HEK293T (cell line): Measurements from ENCODE around the gene CCDC159.

Experiments
- CTCF ChIA-PET: fragments of 350-600 bp; formaldehyde crosslinking; extraction: SDS; loops from one replicate; lab custom pipeline; 2021; ENCODE audit warnings: antibody characterized with exemption, inconsistent platforms; lab: Yijun Ruan, JAX
- POLR2A ChIA-PET: fragments of 350-600 bp; formaldehyde crosslinking; extraction: SDS; loops from one replicate; lab custom pipeline; 2020; ENCODE audit warnings: antibody characterized with exemption, inconsistent platforms; lab: Yijun Ruan, JAX
- DNase-seq: peaks from one replicate; pipeline ENCODE4 v3.0.0; 2012; ENCODE audit warnings: mixed read lengths; ENCODE audit errors: extremely low spot score
- ARNT ChIP-seq: fragments of 450-650 bp; IDR thresholded peaks from 2 replicates; pipeline ENCODE4 v1.6.1; 2017; ENCODE audit warnings: mild to moderate bottlenecking
- BHLHE40 ChIP-seq: fragments of 450-650 bp; IDR thresholded peaks from 2 replicates; pipeline ENCODE4 v1.6.1; 2016; ENCODE audit warnings: mild to moderate bottlenecking, moderate library complexity, borderline replicate concordance
- CTBP1 ChIP-seq: fragments of 450-650 bp; IDR thresholded peaks from 2 replicates; pipeline ENCODE4 v1.6.1; 2016; ENCODE audit warnings: borderline replicate concordance
- ELF4 ChIP-seq: fragments of 450-650 bp; IDR thresholded peaks from 2 replicates; pipeline ENCODE4 v1.6.1; 2017; ENCODE audit warnings: antibody characterized with exemption
- FOXA1 ChIP-seq: fragments of 450-650 bp; IDR thresholded peaks from 2 replicates; pipeline ENCODE4 v1.6.1; 2016; ENCODE audit warnings: mild to moderate bottlenecking
- FOXK2 ChIP-seq: fragments of 450-650 bp; IDR thresholded peaks from 2 replicates; pipeline ENCODE4 v1.6.1; 2016; ENCODE audit warnings: mild to moderate bottlenecking
- FOXM1 ChIP-seq: fragments of 450-650 bp; IDR thresholded peaks from 2 replicates; pipeline ENCODE4 v1.6.1; 2017; ENCODE audit warnings: mild to moderate bottlenecking, borderline replicate concordance
- HDGF ChIP-seq: fragments of 450-650 bp; IDR thresholded peaks from 2 replicates; pipeline ENCODE4 v1.6.1; 2017; ENCODE audit warnings: antibody characterized with exemption, borderline replicate concordance
- L3MBTL2 ChIP-seq: fragments of 450-650 bp; conservative IDR thresholded peaks from 2 replicates; pipeline ENCODE4 v1.6.1; 2016; ENCODE audit warnings: mild to moderate bottlenecking
- LEF1 ChIP-seq: fragments of 450-650 bp; IDR thresholded peaks from 2 replicates; pipeline ENCODE4 v1.6.1; 2017; ENCODE audit warnings: mild to moderate bottlenecking, borderline replicate concordance
- NFRKB ChIP-seq: fragments of 450-650 bp; IDR thresholded peaks from 2 replicates; pipeline ENCODE4 v1.6.1; 2016; ENCODE audit warnings: mild to moderate bottlenecking, moderate library complexity
- SP1 ChIP-seq: fragments of 450-650 bp; IDR thresholded peaks from 2 replicates; pipeline ENCODE4 v1.6.1; 2017
- SUZ12 ChIP-seq: fragments of 450-650 bp; IDR thresholded peaks from 2 replicates; pipeline ENCODE4 v1.6.1; 2016; ENCODE audit warnings: mild to moderate bottlenecking
- TARDBP ChIP-seq: fragments of 450-650 bp; IDR thresholded peaks from 2 replicates; pipeline ENCODE4 v1.6.1; 2016
- ZNF384 ChIP-seq: fragments of 450-650 bp; IDR thresholded peaks from 2 replicates; pipeline ENCODE4 v1.6.1; 2016
- TF ChIP-seq, protein P1 (sequence below): fragments of 450-650 bp; IDR thresholded peaks from 2 replicates; pipeline ENCODE4 v1.6.1; 2016

The CCDC159 gene

DNA sequence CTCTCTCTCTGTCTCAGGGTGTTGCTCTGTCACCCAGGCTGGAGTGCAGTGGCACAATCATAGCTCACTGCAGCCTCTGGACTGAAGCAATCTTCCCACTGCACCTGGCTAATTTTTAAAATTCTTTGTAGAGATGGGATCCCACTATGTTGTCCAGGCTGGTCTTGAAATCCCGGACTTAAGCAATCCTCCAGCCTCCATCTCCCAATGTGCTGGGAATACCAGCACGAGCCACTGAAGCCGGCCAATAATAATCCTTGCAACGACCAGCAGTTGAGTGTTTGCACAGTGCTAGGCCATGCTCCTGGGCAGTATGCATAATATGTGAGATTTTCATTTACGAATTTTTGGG, 38.4 kb downstream of the CCDC159 start:
- DNase-seq: no peak
- CTCF ChIA-PET: interaction anchor here (0.6 kb wide), 1 partner anchor 872 kb away, joined by 3 read pairs; no protein-coding TSS in a partner anchor
- POLR2A ChIA-PET: interaction anchor here (0.7 to 2.5 kb wide), 2 partner anchors 10 to 27 kb away, joined by 3 to 24 read pairs; partner anchors contain the start of gene SWSAP1
- TF ChIP-seq TARDBP (no peak), SP1 (no peak), SUZ12 (no peak), FOXK2 (no peak), NFRKB (no peak), LEF1 (no peak), L3MBTL2 (no peak), BHLHE40 (no peak), ARNT (no peak), ZNF384 (no peak), ELF4 (no peak), CTBP1 (no peak)
- TF ChIP-seq, protein P1, sequence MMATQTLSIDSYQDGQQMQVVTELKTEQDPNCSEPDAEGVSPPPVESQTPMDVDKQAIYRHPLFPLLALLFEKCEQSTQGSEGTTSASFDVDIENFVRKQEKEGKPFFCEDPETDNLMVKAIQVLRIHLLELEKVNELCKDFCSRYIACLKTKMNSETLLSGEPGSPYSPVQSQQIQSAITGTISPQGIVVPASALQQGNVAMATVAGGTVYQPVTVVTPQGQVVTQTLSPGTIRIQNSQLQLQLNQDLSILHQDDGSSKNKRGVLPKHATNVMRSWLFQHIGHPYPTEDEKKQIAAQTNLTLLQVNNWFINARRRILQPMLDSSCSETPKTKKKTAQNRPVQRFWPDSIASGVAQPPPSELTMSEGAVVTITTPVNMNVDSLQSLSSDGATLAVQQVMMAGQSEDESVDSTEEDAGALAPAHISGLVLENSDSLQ: no peak

DNA sequence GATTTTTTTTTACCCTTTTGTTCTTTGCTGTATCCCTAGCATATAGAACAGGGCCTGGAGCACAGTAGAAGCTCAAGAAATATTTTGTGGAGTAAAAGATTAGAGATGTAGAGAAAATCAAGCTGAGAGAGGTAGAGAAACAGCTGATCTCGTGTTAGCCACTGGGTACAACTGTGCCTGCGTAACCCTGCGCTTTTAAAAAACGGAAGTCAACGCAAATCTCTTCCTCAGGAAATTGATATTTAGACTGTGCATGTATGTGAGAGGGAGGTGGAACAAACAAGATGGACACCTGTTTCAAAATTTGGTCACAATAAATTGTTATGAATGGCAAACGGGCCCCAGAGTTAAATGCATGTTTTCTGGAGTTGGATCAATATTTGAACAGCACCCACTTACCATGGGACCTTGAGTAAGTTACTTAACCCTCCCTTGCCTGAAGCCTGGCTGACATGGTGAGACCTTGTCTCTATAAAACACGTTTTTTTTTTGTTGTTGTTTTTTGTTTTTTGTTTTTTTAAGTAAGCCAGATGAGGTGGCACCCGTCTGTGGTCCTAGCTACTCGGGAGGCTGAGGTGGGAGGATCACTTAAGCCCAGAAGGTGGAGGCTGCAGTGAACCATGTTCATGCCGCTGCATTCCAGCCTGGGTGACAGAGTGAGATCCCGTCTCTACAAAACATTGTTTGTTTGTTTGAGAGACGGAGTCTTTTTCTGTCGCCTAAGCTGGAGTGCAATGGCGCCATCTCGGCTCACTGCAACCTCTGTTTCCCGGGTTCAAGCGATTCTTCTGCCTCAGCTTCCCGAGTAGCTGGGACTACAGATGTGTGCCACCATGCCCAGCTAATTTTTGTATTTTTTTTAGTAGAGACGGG, 41.1 kb downstream of the CCDC159 start:
- TF ChIP-seq HDGF (no peak), SUZ12 (no peak), FOXA1 (no peak), ZNF384 (no peak), ARNT (no peak), ELF4 (no peak), FOXK2 (no peak), L3MBTL2 (no peak), LEF1 (no peak), CTBP1 (no peak), NFRKB (no peak), FOXM1 (no peak), BHLHE40 (no peak), TARDBP (no peak), SP1 (no peak)
- TF ChIP-seq, protein P1: no peak

DNA sequence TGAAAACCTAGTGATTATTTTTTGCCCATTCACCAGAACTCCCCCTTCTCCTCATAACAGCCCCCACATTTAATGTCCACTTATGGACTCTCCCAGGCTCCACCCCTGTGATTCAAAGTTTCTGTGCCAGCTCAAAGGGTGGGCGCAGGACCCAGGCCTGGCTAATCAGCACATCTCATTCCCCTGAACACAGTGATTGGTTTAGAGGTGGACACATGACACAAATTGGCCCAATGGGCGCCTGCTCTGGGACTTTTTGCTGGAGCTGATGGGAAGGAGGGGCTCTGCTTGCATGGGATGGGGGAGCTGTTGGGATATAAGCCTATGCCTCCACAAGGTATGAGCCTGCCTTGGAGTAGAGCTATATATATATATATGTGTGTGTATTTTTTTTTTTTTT, 44.0 kb downstream of the CCDC159 start:
- no peak for DNase-seq
- CTCF ChIA-PET: no interaction called here
- no peak for TF ChIP-seq HDGF
- no peak for TF ChIP-seq FOXA1
- no peak for TF ChIP-seq ELF4
- TF ChIP-seq FOXM1: no peak
- TF ChIP-seq, protein P1: no peak
- no peak for TF ChIP-seq TARDBP
- no peak for TF ChIP-seq CTBP1
- TF ChIP-seq BHLHE40: no peak
- no peak for TF ChIP-seq LEF1
- no peak for TF ChIP-seq SUZ12
- no peak for TF ChIP-seq NFRKB
- POLR2A ChIA-PET: interaction anchor here (1.3 to 1.6 kb wide), 3 partner anchors 9 to 15 kb away, joined by 3 to 4 read pairs (median 4); partner anchors contain the start of gene SWSAP1

More for the DNA sequence above, 41.1 kb downstream of the CCDC159 start:
- ChIA-PET POLR2A (no interaction called here), CTCF (no interaction called here)
- DNase-seq: no peak

DNA sequence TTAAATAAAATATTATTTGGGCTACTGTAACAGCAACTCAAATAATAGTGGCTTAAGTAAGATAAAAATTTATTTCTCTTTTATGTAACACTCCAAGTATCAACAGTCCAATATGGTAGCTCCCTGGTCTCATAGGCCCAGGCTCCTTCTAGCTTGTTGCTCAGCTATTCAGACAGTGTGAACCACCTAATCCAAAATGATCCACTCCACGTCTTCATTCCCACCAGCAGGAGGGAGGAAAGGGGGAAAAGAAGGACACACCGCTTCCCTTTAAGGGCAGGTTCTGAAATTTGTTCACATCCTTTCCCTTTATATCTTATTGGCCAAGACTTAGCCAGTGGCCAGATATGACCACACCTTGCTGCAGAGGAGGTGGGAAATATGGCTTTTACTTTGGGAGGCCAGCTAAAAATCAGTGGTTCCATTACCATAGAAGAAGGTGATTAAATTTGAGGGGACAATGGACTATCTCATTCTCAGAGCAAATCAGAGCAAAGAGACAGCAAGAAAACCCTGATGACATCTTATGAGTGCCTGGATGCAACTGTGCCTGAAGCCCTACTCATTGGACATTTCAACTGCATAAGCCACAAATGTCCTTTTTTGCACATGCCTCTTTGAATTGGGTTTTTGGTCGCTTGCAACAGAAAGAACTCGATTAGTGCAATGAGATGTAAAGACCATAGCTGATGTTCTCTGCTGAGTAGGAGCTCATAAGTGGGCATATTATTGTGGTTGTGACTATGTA, 44.8 kb downstream of the CCDC159 start:
- no peak for DNase-seq
- ChIA-PET CTCF (interaction anchor here (1.1 kb wide), 1 partner anchor 8 kb away, joined by 3 read pairs; no protein-coding TSS in a partner anchor), POLR2A (interaction anchor here (0.6 to 1.6 kb wide), 4 partner anchors 9 to 16 kb away, joined by 3 to 4 read pairs (median 4); partner anchors contain the start of gene SWSAP1)
- TF ChIP-seq NFRKB (no peak), TARDBP (no peak), SP1 (no peak), HDGF (no peak), BHLHE40 (no peak), ELF4 (no peak), LEF1 (no peak), FOXK2 (no peak), L3MBTL2 (no peak), ZNF384 (no peak), CTBP1 (no peak), SUZ12 (no peak), ARNT (no peak), FOXM1 (no peak), FOXA1 (no peak)
- TF ChIP-seq, protein P1: no peak
